IgD-negative memory B cell (primary cell): ENCODE results near the gene PIGV. TPM values are rescaled to one million over a fixed set of nuclear protein-coding genes. Genes with fewer than 3 reads are reported as not detected.

ENCODE experiments used
- polyA plus RNA-seq: library from polyadenylated mRNA; unstranded; fragments of 300-500 nt; fragmentation: Illumina TruSeq; gene quantifications from one replicate; pipeline ENCODE4 v1.2.3, GENCODE V29; 2021

The PIGV gene
- polyA plus RNA-seq, 1 donor from 2014 or later = 10.6 TPM

Other genes starting within 250 kb of the PIGV start
- gene ARID1A, start 91.9 kb upstream of the PIGV start, polyA plus RNA-seq = 24.4 TPM
- 4.3 TPM for gene ZDHHC18, start 38.7 kb downstream of the PIGV start, polyA plus RNA-seq
- not detected for gene SFN, start 75.2 kb downstream of the PIGV start, polyA plus RNA-seq
- gene GPN2, start 102.3 kb downstream of the PIGV start, polyA plus RNA-seq = 20.3 TPM
- gene GPATCH3, start 112.5 kb downstream of the PIGV start, polyA plus RNA-seq = 22.1 TPM
- not detected for gene NR0B2, start 126.0 kb downstream of the PIGV start, polyA plus RNA-seq
- 121 TPM for gene NUDC, start 133.8 kb downstream of the PIGV start, polyA plus RNA-seq
- 2.9 TPM for gene KDF1, start 172.5 kb downstream of the PIGV start, polyA plus RNA-seq
- not detected for gene TRNP1, start 205.7 kb downstream of the PIGV start, polyA plus RNA-seq
- not detected for gene TENT5B, start 224.9 kb downstream of the PIGV start, polyA plus RNA-seq